SK-N-SH (cell line): ENCODE measurements around the gene KCNG4. TPM values are rescaled to one million over a fixed set of nuclear protein-coding genes. Genes with fewer than 3 reads are reported as not detected.

Experiments used
- CTCF ChIA-PET: fragments of 300-600, 350-600 bp; formaldehyde crosslinking; extraction: SDS; loops from one replicate; lab custom pipeline; 2021; lab: Yijun Ruan, JAX
- POLR2A ChIA-PET: fragments of 350-600 bp; sonication (Branson Sonifier 250); formaldehyde crosslinking; extraction: SDS; loops from one replicate; lab custom pipeline; 2020; ENCODE audit warnings: antibody characterized with exemption, inconsistent platforms; lab: Yijun Ruan, JAX
- DNase-seq: peaks from one replicate; pipeline ENCODE4 v3.0.0; 2012
- H2AFZ ChIP-seq: fragments of 200-600 bp; sonication (generic); 2 replicates; pipeline ENCODE4 v1.8.1; 2016; ENCODE audit warnings: antibody characterized with exemption, mild to moderate bottlenecking, low read depth
- H3F3A ChIP-seq: fragments of 200-600 bp; sonication (generic); replicated peaks from 2 replicates; pipeline ENCODE3; 2016; ENCODE audit warnings: antibody characterized with exemption, mild to moderate bottlenecking; ENCODE audit not compliant: insufficient read depth
- H3K27ac ChIP-seq, 2 experiments: fragments of 200-500 bp in 1 of 2; fragments of 200-600 bp in 1 of 2; sonication (Bioruptor generic) in 1 of 2; sonication (generic), shearing (Covaris generic) in 1 of 2; 2 replicates each; pipeline versions ENCODE4 v1.5.1 to v1.6.1; 2014 to 2016; ENCODE audit warnings: low read depth in 2 of 2, inconsistent platforms in 1 of 2, low read length in 1 of 2, mild to moderate bottlenecking in 1 of 2, mixed read lengths in 1 of 2
- H3K27me3 ChIP-seq: fragments of 200-600 bp; sonication (generic), shearing (Covaris generic); 2 replicates; pipeline ENCODE4 v1.6.1; 2016; ENCODE audit warnings: mixed run types; ENCODE audit not compliant: insufficient read depth
- H3K36me3 ChIP-seq, 2 experiments: fragments of 200-500 bp in 1 of 2; fragments of 200-600 bp in 1 of 2; sonication (Bioruptor generic) in 1 of 2; sonication (generic) in 1 of 2; replicated peaks in 1 of 2; 2 replicates each; pipeline versions ENCODE3 to v1.5.1; 2014 to 2016; ENCODE audit warnings: low read length in 1 of 2, mild to moderate bottlenecking in 1 of 2; ENCODE audit not compliant: insufficient read depth in 2 of 2, control insufficient read depth in 1 of 2
- H3K4me1 ChIP-seq, 2 experiments: fragments of 200-500 bp in 1 of 2; fragments of 200-600 bp in 1 of 2; sonication (Bioruptor generic) in 1 of 2; sonication (generic), shearing (Covaris generic) in 1 of 2; 2 replicates each; pipeline versions ENCODE4 v1.5.1 to v1.6.1; 2014 to 2016; ENCODE audit warnings: low read depth in 1 of 2, low read length in 1 of 2, mixed run types in 1 of 2; ENCODE audit not compliant: insufficient read depth in 2 of 2, control insufficient read depth in 1 of 2
- H3K4me2 ChIP-seq: fragments of 200-600 bp; sonication (generic), shearing (Covaris generic); 2 replicates; pipeline ENCODE4 v1.6.1; 2017; ENCODE audit warnings: mixed run types
- H3K4me3 ChIP-seq, 2 experiments: fragments of 200-500 bp in 1 of 2; fragments of 200-600 bp in 1 of 2; sonication (Bioruptor generic) in 1 of 2; sonication (generic), shearing (Covaris generic) in 1 of 2; 2 replicates each; pipeline versions ENCODE4 v1.5.1 to v1.8.1; 2014 to 2016; ENCODE audit warnings: low read depth in 2 of 2, inconsistent platforms in 1 of 2, low read length in 1 of 2, mild to moderate bottlenecking in 1 of 2, mixed read lengths in 1 of 2, moderate library complexity in 1 of 2
- H3K79me2 ChIP-seq: fragments of 200-600 bp; sonication (generic); 2 replicates; pipeline ENCODE4 v1.8.1; 2017; ENCODE audit warnings: mild to moderate bottlenecking; ENCODE audit not compliant: insufficient read depth
- H3K9ac ChIP-seq: fragments of 200-600 bp; sonication (generic); 2 replicates; pipeline ENCODE4 v1.6.1; 2017; ENCODE audit warnings: mixed run types
- H3K9me2 ChIP-seq: fragments of 200-600 bp; sonication (generic); 2 replicates; pipeline ENCODE4 v1.6.1; 2017; ENCODE audit warnings: mixed run types
- H3K9me3 ChIP-seq: fragments of 200-600 bp; sonication (generic); 2 replicates; pipeline ENCODE4 v1.6.1; 2017; ENCODE audit warnings: mixed run types, mild to moderate bottlenecking, moderate library complexity
- H4K20me1 ChIP-seq: fragments of 200-600 bp; sonication (generic); 2 replicates; pipeline ENCODE4 v1.6.1; 2017; ENCODE audit warnings: mild to moderate bottlenecking, mixed run types; ENCODE audit not compliant: insufficient read depth
- CHD2 ChIP-seq: fragments of 150-350 bp; IDR thresholded peaks from 2 replicates; pipeline ENCODE4 v1.6.1; 2018; ENCODE audit warnings: low read length; ENCODE audit not compliant: partially characterized antibody
- ELF1 ChIP-seq: IDR thresholded peaks from 2 replicates; pipeline ENCODE4 v1.4.0; 2012
- EZH2phosphoT487 ChIP-seq: fragments of 200-600 bp; sonication (generic); IDR thresholded peaks from 2 replicates; pipeline ENCODE4 v1.6.1; 2017; ENCODE audit warnings: low read depth, mixed run types, mild to moderate bottlenecking, antibody characterized with exemption, moderate library complexity, borderline replicate concordance
- FOXJ3 ChIP-seq: sonication (generic); formaldehyde crosslinking; IDR thresholded peaks from 2 replicates; pipeline ENCODE4 v1.5.1; 2020; ENCODE audit warnings: mild to moderate bottlenecking, missing genetic modification reagents
- GABPA ChIP-seq: IDR thresholded peaks from 2 replicates; pipeline ENCODE4 v1.4.0; 2012; ENCODE audit warnings: low read depth, mild to moderate bottlenecking
- MXI1 ChIP-seq: IDR thresholded peaks from 2 replicates; pipeline ENCODE4 v1.6.1; 2012; ENCODE audit warnings: mild to moderate bottlenecking, low read depth, low read length, improper control_type of control experiment
- NFIC ChIP-seq: IDR thresholded peaks from 2 replicates; pipeline ENCODE4 v1.4.0; 2012; ENCODE audit warnings: borderline replicate concordance
- POLR2AphosphoS5 ChIP-seq: IDR thresholded peaks from 2 replicates; pipeline ENCODE4 v1.6.1; 2012; ENCODE audit warnings: low read depth, low read length
- RFX5 ChIP-seq: IDR thresholded peaks from 2 replicates; pipeline ENCODE4 v1.6.1; 2012; ENCODE audit warnings: mild to moderate bottlenecking, improper control_type of control experiment, low read length
- RXRA ChIP-seq: IDR thresholded peaks from 2 replicates; pipeline ENCODE4 v1.4.0; 2012; ENCODE audit warnings: low read depth, mild to moderate bottlenecking, borderline replicate concordance
- SMC3 ChIP-seq: IDR thresholded peaks from 2 replicates; pipeline ENCODE4 v1.6.1; 2012; ENCODE audit warnings: low read depth, low read length, improper control_type of control experiment
- TAF1 ChIP-seq: IDR thresholded peaks from 2 replicates; pipeline ENCODE4 v1.6.1; 2012; ENCODE audit warnings: low read depth, mild to moderate bottlenecking, low read length, moderate library complexity, borderline replicate concordance
- TEAD4 ChIP-seq: IDR thresholded peaks from 2 replicates; pipeline ENCODE4 v1.4.0; 2012; ENCODE audit warnings: mild to moderate bottlenecking, borderline replicate concordance; ENCODE audit not compliant: insufficient read depth
- WGBS: methylation state at CpG from one replicate; pipeline ENCODE4 v1.1.6; 2017; ENCODE audit warnings: low lambda C conversion rate; 5-methylcytosine and 5-hydroxymethylcytosine counted together
- polyA plus RNA-seq, 3 experiments: library from polyadenylated mRNA; depleted of rRNA; stranded (reverse); fragments of >200 nt; gene quantifications; 2 replicates each; pipeline ENCODE4 v1.2.3, GENCODE V29; 2012
- TF ChIP-seq, protein P1 (sequence below): fragments of 150-350 bp; IDR thresholded peaks from 2 replicates; pipeline ENCODE4 v1.6.1; 2017; ENCODE audit warnings: antibody characterized with exemption, low read length, low read depth, borderline replicate concordance
- TF ChIP-seq, protein P2 (sequence below): IDR thresholded peaks from 2 replicates; pipeline ENCODE4 v1.4.0; 2012; ENCODE audit warnings: low read depth, borderline replicate concordance
- TF ChIP-seq, protein P3 (sequence below): fragments of 150-350 bp; IDR thresholded peaks from 2 replicates; pipeline ENCODE4 v1.6.1; 2016; ENCODE audit warnings: mild to moderate bottlenecking, low read depth, low read length
- TF ChIP-seq, protein P4 (sequence below): IDR thresholded peaks from 2 replicates; pipeline ENCODE4 v1.4.0; 2012; ENCODE audit warnings: low read depth
- TF ChIP-seq, protein P5 (sequence below): IDR thresholded peaks from 2 replicates; pipeline ENCODE4 v1.6.1; 2012; ENCODE audit warnings: mild to moderate bottlenecking, low read depth, low read length, moderate library complexity

The KCNG4 gene
- polyA plus RNA-seq, 1 of the 3 experiments (the other 2 are of a cell fraction), result not detected

DNA sequence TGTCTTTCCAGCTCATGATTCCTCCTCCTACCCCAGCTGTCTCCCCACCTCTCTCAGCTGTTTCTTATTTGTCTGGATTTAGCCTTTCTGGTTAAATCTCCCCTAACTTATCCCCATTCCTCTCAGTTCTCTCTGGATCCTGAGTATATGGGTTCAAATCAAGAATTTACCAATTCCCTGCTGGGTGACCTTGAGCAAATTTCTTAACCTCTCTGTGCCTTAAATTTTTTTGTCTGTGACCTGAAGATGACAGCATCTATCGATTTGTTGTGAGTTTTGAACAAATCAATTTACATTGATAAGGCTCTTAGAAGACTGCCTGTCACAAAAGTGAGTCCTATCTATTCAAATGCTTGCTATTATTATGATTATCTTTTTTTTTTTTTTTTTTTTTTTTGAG lies 2.0 kb upstream of the KCNG4 start:
- Histone ChIP-seq H3K79me2 (no peaks in the 10 kb centered on the region), H3K9me3 (no peaks in the 10 kb centered on the region), H3K27ac (no peak overlapping the region), H3K4me2 (no peak overlapping the region), H2AFZ (no peak overlapping the region), H3K9me2 (no peaks in the 10 kb centered on the region), H3K4me3 (no peak overlapping the region), H3K4me1 (peaks cover 0 to 11% of the 10 kb centered on the region in 2 experiments; a peak in 1 of 4 replicates), H3K27me3 (no peaks in the 10 kb centered on the region; the same call in 1 of the 2 replicates), H3F3A (no peaks in the 10 kb centered on the region), H4K20me1 (no peaks in the 10 kb centered on the region), H3K9ac (no peak overlapping the region), H3K36me3 (no peaks in the 10 kb centered on the region)
- whole genome bisulfite sequencing, result 6% methylated on average over 1 of the region's 1 CpG
- TF ChIP-seq, protein P1, sequence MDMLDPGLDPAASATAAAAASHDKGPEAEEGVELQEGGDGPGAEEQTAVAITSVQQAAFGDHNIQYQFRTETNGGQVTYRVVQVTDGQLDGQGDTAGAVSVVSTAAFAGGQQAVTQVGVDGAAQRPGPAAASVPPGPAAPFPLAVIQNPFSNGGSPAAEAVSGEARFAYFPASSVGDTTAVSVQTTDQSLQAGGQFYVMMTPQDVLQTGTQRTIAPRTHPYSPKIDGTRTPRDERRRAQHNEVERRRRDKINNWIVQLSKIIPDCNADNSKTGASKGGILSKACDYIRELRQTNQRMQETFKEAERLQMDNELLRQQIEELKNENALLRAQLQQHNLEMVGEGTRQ, result no peak
- TF ChIP-seq, protein P2, sequence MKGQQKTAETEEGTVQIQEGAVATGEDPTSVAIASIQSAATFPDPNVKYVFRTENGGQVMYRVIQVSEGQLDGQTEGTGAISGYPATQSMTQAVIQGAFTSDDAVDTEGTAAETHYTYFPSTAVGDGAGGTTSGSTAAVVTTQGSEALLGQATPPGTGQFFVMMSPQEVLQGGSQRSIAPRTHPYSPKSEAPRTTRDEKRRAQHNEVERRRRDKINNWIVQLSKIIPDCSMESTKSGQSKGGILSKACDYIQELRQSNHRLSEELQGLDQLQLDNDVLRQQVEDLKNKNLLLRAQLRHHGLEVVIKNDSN, result no peak
- no peak for TF ChIP-seq RXRA
- POLR2A ChIA-PET, result no interaction called here
- DNase-seq, result no peak
- CTCF ChIA-PET, result interaction anchor here (1.1 to 2.1 kb wide), 4 partner anchors 35 to 285 kb away, joined by 3 to 6 read pairs (median 4); partner anchors contain the start of gene TAF1C

DNA sequence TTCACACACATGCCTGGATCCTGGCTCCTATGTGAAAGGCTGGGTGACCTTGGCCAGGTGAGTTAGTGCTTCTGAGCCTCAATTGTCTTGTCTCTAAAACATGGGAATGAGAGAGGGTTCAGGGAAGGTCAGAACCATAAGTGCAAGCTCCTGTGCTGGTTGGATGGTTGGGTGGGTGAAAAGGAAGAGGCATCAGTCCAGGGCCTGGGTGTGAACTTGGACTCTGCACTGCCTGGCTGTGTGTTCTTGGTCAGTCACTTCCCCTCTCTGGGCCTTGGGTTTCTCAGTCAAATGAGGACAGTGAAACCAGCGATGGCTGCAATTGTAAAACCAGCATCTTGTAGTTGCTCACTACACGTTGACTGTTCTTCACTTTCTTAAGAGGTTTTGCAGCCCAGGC lies 643 bp upstream of the KCNG4 start:
- POLR2A ChIA-PET, result no interaction called here
- CTCF ChIA-PET, result interaction anchor here (1.0 to 2.1 kb wide), 3 partner anchors 54 to 68 kb away, joined by 4 to 5 read pairs (median 4); partner anchors contain the start of gene TAF1C
- no peaks in the 10 kb centered on the region for H4K20me1 ChIP-seq

More for the DNA sequence above, 643 bp upstream of the KCNG4 start:
- Histone ChIP-seq H3F3A (no peaks in the 10 kb centered on the region), H3K36me3 (no peaks in the 10 kb centered on the region), H3K9me2 (no peaks in the 10 kb centered on the region), H3K4me3 (no peak overlapping the region), H2AFZ (no peak overlapping the region), H3K4me2 (no peak overlapping the region), H3K9me3 (no peaks in the 10 kb centered on the region), H3K27ac (no peak overlapping the region), H3K9ac (no peak overlapping the region), H3K79me2 (no peaks in the 10 kb centered on the region), H3K27me3 (no peaks in the 10 kb centered on the region; the same call in 1 of the 2 replicates), H3K4me1 (peaks cover 0 to 11% of the 10 kb centered on the region in 2 experiments; a peak in 1 of 4 replicates)
- TF ChIP-seq GABPA (no peak), NFIC (no peak), TAF1 (no peak), POLR2AphosphoS5 (no peak), CHD2 (no peak), SMC3 (no peak), EZH2phosphoT487 (no peak), FOXJ3 (no peak), ELF1 (no peak), RFX5 (no peak), MXI1 (no peak), TEAD4 (no peak)
- TF ChIP-seq, protein P3, sequence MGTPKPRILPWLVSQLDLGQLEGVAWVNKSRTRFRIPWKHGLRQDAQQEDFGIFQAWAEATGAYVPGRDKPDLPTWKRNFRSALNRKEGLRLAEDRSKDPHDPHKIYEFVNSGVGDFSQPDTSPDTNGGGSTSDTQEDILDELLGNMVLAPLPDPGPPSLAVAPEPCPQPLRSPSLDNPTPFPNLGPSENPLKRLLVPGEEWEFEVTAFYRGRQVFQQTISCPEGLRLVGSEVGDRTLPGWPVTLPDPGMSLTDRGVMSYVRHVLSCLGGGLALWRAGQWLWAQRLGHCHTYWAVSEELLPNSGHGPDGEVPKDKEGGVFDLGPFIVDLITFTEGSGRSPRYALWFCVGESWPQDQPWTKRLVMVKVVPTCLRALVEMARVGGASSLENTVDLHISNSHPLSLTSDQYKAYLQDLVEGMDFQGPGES, result no peak
- TF ChIP-seq, protein P2, result no peak
- TF ChIP-seq, protein P4, sequence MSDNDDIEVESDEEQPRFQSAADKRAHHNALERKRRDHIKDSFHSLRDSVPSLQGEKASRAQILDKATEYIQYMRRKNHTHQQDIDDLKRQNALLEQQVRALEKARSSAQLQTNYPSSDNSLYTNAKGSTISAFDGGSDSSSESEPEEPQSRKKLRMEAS, result no peak
- TF ChIP-seq, protein P5, sequence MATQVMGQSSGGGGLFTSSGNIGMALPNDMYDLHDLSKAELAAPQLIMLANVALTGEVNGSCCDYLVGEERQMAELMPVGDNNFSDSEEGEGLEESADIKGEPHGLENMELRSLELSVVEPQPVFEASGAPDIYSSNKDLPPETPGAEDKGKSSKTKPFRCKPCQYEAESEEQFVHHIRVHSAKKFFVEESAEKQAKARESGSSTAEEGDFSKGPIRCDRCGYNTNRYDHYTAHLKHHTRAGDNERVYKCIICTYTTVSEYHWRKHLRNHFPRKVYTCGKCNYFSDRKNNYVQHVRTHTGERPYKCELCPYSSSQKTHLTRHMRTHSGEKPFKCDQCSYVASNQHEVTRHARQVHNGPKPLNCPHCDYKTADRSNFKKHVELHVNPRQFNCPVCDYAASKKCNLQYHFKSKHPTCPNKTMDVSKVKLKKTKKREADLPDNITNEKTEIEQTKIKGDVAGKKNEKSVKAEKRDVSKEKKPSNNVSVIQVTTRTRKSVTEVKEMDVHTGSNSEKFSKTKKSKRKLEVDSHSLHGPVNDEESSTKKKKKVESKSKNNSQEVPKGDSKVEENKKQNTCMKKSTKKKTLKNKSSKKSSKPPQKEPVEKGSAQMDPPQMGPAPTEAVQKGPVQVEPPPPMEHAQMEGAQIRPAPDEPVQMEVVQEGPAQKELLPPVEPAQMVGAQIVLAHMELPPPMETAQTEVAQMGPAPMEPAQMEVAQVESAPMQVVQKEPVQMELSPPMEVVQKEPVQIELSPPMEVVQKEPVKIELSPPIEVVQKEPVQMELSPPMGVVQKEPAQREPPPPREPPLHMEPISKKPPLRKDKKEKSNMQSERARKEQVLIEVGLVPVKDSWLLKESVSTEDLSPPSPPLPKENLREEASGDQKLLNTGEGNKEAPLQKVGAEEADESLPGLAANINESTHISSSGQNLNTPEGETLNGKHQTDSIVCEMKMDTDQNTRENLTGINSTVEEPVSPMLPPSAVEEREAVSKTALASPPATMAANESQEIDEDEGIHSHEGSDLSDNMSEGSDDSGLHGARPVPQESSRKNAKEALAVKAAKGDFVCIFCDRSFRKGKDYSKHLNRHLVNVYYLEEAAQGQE, result no peak
- WGBS, result 80% methylated on average over 2 of the region's 2 CpGs
- no peak for DNase-seq
